GM15510 (cell line): ENCODE data around the gene GAPDH.

Source experiments
- POLR2A ChIP-seq: IDR thresholded peaks from 3 replicates; pipeline ENCODE4 v1.6.1; 2011; ENCODE audit warnings: borderline replicate concordance; ENCODE audit not compliant: insufficient read length; ENCODE audit errors: extremely low read depth

The GAPDH gene

DNA sequence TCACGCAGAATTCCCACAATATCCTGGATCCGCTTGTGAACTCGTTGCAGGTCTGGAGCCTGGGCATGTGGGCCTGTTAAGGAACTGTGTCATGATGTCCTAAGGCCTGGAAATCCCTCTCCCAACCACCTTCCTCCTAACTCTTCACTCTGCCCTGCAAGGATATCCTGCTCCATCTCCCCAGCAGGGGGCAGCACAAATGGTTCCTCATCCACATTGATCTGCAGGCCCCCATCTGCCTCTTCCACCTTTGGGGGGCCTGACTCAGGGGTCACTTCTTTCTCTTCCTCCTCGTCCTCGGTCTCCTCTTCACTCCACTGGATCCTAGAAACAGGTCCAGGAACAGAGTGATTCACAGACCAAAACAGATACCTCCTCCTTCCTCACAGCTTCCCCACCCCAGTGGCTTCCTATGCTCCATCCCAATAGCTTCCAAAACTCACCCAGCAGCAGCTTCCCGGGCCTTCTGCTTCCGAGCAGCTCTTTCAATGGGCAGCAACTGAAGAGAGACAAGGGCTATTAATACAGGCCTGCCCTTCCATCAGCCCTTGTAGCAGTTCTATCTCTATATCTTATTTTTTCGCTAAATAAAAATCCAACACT is 29.2 kb downstream of the GAPDH start:
- no peak for TF ChIP-seq POLR2A

DNA sequence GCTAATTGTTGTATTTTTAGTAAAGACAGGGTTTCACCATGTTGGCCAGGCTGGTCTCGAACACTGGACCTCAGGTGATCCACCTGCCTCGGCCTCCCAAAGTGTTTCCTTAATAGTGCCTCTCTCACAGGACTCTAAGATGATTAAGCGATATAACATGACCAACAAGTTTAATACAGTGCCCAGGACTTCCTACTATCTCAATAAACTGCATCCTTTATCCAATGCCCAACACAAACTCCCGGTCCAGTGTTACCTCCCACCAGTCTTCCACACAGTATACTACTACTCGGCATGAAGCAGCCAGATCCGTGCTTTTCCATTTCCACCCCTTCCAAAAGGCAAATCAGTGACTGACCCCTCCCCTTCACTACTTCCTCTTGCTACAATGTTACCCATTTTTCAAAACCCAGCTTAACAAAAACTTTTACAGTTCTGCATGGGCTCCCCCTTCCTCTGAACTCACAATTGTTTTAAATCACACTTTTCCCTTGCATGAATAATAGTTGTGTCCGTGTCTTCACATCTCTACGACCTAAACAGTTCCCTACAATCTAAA is 32.9 kb downstream of the GAPDH start:
- TF ChIP-seq POLR2A, result no peak

DNA sequence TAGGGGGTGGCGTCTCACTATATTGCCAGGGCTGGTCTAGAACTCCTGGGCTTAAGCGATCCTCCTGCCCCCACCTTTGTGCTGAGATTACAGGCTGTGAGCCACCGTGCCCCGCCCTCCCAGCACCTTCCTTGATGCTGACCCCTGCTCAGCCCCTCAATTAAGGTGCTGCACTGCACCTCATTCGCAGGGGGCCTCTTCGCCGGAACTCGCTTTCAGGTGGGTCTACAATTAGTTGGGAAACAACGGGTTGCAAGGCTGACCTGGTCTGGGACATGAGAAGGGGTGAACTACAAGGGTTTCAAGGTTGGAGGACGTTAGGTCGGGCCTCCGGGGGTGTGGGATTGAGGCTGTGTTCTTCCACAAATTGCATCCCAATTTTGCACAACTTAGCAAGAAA is 35.0 kb downstream of the GAPDH start:
- no peak for TF ChIP-seq POLR2A

DNA sequence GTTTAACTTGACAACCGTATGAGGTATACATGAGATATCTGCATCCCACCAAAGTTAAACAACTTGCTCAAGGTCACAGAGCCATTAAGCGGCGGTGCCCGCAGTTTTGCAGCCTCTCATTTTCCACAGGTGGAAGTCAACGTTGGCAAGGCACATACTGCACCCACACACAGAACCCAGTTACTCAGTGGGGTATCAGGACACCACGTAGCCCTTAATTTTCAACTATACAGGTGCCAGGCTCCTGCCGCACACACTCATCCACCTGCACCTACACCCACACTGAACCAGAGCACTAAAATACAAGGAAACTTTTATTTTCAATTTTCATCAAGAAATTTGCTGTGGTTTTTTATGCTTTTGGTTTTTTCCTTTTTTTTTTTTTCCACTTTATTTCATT is 35.5 kb downstream of the GAPDH start:
- no peak for TF ChIP-seq POLR2A

DNA sequence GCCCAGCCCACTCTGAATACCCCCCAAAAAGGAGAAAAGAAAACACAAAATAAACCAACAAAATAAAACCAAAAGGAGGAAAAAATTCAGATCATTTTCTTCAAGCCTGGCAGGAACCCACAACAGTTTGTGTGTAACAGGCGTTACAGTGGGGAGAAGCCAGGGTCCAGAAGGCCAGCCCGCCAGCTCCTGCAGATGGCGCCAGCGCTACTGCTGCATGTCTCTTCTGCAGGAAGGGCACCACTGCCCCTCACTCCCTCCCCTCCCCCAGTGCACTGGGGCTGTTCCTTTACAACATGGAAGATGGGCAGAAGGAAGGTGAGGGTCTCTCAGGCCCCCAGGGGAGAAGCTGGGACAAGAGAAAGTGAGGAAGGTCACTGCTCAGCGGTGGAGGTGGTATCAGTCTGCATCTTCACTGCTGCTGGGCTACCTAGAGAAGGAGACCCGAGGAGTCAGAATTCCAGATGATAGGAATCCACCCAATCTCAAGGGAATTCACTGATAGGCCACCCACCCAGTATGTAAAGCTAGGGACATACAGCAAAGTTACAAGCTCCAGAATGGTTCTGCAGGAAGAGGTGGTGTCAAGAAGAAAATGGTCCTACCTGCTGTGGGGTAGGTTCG is 36.1 kb downstream of the GAPDH start:
- TF ChIP-seq POLR2A, result no peak

DNA sequence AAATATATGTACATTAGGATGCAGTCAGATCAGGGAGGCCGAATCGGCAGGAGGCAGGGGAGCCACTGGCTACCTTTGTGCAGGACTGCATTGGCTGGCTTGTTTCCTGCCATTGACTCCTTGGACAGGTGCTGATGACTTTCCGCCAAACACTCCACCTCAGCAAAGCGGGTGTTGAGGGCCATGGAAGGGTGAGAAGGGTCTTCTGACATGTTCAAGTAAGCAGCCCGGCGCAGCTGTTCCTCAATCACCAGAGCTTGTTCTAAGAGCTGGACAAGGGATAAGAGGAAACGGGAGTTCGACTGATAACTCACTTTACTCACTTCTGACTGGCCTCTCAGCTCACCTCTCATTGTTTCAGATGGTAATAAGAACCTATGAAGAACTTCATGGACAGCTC is 38.7 kb downstream of the GAPDH start:
- TF ChIP-seq POLR2A, result no peak

DNA sequence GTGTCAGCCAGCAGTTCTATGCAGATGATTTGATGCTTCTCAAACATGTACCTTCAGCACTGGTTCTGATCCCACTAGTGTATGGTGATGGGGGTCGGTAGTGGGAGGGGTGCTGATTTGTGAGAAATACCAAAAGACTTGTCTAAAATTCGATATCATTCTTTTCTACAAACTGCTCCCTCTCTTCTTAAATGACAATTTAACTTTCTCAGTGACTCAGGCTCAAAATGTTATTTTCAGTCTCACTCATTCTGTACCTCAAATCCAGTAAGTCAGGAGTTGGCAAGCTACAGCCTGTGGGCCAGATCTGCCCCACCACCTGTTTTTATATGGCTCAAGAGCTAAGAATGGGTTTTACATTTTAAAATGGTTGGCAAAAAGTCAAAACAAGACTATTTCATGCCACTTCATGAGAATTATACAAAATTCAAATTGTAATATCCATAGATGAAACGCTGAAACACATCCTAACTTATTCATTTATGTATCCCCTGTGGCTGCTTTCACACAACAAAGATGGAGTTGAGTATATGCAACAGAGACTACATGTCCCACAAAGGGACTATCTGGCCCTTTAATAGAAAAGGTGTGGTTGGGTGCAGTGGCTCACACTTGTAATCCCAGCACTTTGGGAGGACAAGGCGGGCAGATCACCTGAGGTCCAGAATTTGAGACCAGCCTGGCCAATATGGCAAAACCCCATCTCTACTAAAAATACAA is 40.4 kb downstream of the GAPDH start:
- no peak for TF ChIP-seq POLR2A

DNA sequence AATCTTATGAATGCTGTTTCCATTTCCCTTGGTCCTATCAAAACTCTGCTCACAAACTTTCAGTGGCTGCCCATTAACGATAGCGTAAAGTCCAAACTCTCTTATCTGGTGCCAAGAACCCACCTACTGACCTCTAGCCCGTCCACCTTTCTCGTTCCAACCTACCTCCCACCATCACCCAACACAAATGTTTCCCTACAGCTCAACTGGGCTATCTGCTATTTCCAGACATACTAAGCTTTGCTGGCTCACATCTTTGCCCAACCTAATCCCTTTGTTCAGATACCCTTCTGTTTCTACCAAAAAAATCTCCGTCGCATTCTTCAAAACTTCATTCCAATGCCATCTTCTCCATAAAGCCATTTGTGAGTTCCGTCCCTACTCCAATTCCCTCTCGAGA is 41.3 kb downstream of the GAPDH start:
- no peak for TF ChIP-seq POLR2A

DNA sequence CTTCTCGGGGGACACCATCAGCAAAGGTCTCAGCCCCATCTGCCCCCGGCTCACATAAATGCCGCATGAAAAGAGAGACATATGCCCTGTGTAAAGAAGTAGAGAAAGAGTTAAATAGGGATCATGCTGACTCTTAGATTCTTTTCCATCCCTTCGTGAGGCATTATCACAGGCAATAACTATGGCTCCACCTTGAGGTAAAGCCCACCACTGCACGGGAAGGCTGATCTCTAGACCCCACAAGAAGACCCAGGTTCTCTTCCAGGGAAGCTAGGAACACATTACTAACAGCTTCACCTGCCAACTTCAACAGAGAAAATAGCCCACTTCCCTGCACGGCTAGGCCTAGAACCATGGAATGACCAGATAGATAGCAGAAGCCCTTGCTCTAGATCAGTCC is 47.9 kb downstream of the GAPDH start:
- TF ChIP-seq POLR2A, result no peak

DNA sequence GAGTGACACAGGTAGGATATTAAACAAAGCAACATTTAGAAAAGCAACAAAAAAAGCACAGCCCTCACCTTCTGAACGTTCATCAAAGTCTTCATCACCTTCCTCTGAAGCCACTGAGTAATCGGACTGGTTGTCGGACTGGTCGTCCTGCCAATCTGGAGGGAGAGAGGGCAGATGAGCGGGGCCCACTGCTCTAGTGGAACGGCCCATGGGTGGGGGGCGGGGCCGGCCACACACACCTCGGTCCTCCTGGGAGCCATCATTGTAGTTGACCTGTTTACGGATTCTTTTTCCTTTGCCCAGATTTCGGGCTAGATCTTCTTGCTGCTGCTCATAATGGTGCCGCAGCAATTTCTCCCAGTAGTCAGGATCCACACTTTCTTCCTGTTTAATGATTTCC is 48.6 kb downstream of the GAPDH start:
- no peak for TF ChIP-seq POLR2A

DNA sequence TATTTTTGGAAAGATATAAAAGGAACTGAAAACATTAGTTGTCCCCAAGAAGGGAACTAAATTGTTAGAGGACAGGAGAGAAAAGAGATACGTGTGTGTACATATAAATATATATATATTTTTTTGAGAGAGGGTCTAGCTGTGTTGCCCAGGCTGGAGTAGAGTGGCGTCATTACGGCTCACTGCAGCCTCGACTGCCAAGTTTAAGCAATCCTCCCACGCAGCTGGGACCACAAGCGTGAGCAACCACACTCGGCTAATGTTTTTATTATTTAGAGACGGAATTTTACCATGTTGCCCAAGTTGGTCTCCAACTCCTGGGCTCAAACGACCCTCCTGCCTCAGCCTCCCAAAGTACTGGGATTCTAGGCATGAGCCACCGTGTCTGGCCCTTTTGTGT is 50.0 kb downstream of the GAPDH start:
- no peak for TF ChIP-seq POLR2A
